Epithelial cell of proximal tubule (primary cell): ENCODE results near the gene ACP6. TPM values are rescaled to one million over a fixed set of nuclear protein-coding genes. Genes with fewer than 3 reads are reported as not detected.

Experiments used
- DNase-seq: peaks from one replicate; pipeline ENCODE4 v3.0.0-alpha.2; 2011; ENCODE audit warnings: low read depth
- H3K4me3 ChIP-seq: 2 replicates; pipeline ENCODE4 v1.5.1; 2011; ENCODE audit warnings: low read depth, mild to moderate bottlenecking, low read length
- total RNA-seq: library from RNA; depleted of rRNA; stranded (reverse); fragments of >200 nt; gene quantifications from 2 replicates; pipeline ENCODE4 v1.2.3, GENCODE V29; 2015
- TF ChIP-seq, protein P1 (sequence below): conservative IDR thresholded peaks from 2 replicates; pipeline ENCODE4 v1.5.1; 2012; ENCODE audit warnings: low read depth, mild to moderate bottlenecking, low read length

ACP6 gene
- total RNA-seq, 1 donor from 2014 or later, result 11.9 TPM

- DNase-seq, result no peak
These were observed 58.0 kb downstream of the ACP6 start for GRCh38 chr1:147612366-147612765.

DNA sequence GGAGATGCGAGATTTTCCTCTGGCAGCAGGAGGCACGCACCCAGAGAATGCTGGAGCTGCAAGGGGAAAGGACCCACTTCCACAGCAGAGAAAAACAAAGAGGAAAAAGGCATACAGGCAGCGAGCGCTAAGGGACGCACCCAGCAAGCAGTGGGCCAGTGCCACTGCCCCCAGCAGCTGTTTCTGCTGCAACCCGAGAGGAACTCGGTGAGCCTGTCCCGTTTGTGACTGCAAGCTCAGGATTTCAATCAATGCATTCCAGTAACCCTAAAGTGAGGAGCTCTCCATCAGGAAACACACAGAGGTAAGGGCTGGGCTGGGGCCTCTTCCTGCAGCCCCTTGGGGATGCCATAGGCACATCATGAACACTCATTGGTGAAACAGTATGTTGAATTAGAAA, 58.7 kb downstream of the ACP6 start:
- no peak overlapping the region for H3K4me3 ChIP-seq
- TF ChIP-seq, protein P1, sequence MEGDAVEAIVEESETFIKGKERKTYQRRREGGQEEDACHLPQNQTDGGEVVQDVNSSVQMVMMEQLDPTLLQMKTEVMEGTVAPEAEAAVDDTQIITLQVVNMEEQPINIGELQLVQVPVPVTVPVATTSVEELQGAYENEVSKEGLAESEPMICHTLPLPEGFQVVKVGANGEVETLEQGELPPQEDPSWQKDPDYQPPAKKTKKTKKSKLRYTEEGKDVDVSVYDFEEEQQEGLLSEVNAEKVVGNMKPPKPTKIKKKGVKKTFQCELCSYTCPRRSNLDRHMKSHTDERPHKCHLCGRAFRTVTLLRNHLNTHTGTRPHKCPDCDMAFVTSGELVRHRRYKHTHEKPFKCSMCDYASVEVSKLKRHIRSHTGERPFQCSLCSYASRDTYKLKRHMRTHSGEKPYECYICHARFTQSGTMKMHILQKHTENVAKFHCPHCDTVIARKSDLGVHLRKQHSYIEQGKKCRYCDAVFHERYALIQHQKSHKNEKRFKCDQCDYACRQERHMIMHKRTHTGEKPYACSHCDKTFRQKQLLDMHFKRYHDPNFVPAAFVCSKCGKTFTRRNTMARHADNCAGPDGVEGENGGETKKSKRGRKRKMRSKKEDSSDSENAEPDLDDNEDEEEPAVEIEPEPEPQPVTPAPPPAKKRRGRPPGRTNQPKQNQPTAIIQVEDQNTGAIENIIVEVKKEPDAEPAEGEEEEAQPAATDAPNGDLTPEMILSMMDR, result no peak

More at GRCh38 chr1:147612366-147612765, 58.0 kb downstream of the ACP6 start:
- TF ChIP-seq, protein P1, result no peak
- H3K4me3 ChIP-seq, result no peak overlapping the region

DNA sequence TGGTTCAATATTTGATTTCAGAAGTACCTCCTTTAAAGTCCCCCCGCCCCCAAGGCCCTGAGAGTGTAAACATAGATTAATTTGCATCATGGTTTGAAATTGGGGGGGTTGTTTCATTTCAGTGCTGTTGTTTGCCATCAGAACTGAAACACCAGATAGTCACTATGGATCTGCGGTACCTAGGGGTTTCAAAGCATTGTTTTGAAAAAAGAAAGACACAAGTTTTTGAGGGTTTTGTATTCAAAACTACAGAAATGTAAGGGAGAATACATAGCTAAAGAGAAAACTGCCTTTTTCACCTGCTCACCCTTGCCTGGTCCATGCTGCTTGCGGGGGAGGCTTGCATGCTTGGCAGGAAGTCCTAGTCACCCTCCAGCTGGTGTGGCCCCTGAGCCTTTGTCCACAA, 59.3 kb downstream of the ACP6 start:
- no peak overlapping the region for H3K4me3 ChIP-seq
- TF ChIP-seq, protein P1, result no peak
- no peak for DNase-seq

More for the DNA sequence above, 58.7 kb downstream of the ACP6 start:
- no peak for DNase-seq

DNA sequence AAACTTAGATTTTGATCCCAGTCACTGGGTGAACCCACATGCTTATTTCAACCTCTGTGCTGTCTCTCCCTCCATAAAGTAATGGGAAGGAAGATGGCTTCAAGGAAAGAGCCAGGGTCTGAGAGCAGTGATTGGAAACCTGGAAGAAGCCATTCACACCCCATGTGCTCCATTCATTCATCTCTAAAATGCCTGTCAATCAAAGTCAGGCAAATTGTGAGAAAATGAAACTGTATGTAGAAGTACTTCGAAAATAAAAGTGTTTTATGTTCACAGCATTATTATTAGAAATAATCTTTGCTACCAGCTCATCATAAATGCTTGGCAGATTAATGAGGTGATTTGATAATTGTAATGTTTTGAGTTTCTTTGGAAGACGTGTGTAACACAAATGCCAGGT, 61.0 kb downstream of the ACP6 start:
- no peak overlapping the region for H3K4me3 ChIP-seq
- TF ChIP-seq, protein P1, result no peak
- DNase-seq, result no peak

DNA sequence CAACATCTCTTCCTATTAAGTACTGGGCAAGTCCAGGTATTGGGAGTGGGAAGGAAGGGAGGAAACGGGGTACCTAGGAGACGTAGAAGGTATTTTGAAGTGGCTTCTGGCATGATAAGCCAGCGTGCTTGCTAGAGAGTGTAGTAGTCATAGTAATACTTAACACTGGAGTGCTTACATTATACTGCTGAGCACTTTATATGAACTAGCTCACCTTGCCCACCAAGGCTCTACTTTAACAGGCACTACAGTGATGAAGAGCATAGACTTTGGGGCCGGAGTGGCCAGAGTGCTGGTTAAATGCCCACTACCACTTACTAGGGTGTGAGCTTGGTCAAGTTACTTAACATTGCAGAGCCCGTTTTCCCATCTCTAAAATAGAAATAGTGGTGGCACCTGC, 61.7 kb downstream of the ACP6 start:
- DNase-seq, result no peak
- TF ChIP-seq, protein P1, result no peak
- no peak overlapping the region for H3K4me3 ChIP-seq

DNA sequence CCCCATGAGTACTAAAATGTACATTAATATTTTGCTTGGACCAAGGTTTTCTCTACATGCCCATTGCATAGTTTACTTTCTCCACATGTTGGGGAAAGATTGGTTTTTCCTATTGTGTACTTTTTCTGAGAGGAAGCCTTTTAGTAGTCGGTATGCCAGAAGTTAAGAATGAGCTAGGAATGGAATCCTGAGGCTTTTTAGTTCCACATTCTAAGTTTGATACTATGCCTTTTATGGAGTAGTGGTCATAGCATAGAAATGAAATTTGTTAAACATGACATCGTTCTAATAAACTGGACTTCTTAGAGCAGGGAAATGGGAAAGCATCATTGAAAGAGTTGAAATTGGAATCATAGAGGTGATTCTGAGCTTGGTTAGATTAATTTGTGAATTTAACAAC, 64.7 kb downstream of the ACP6 start:
- TF ChIP-seq, protein P1, result no peak
- no peak for DNase-seq

DNA sequence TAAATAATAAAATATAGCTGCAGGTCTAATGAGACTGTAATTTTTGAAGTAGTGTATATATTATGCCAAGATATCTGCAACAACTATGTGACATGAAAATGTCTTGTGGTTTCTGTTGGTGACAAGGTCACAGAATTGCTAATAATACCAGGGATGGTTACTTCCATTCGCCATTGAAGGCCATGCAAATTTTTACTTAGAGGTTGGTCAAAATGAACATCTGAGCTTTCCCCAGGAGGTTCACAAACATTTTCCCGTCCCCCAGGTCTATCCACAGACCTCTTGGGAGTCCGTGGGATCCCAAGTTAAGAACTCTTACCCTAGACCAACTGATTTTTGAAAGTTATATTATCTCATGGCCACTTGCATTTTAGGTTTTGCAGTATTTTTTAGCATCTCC, 66.3 kb downstream of the ACP6 start:
- TF ChIP-seq, protein P1, result no peak
- no peak for DNase-seq
- no peak overlapping the region for H3K4me3 ChIP-seq

More for the DNA sequence above, 64.7 kb downstream of the ACP6 start:
- no peak overlapping the region for H3K4me3 ChIP-seq
